K562 (cell line): ENCODE measurements around the gene CMIP. TPM values are rescaled to one million over a fixed set of nuclear protein-coding genes. Genes with fewer than 3 reads are reported as not detected.

Experiments used
- ARNT ChIP-seq, 2 experiments: fragments of 450-650 bp; IDR thresholded peaks; 2 replicates each; pipeline ENCODE4 v1.6.1; 2016; ENCODE audit warnings: mild to moderate bottlenecking in 1 of 2
- ATF4 ChIP-seq: fragments of 450-650 bp; formaldehyde crosslinking; IDR thresholded peaks from 2 replicates; pipeline ENCODE4 v1.4.0; 2022; ENCODE audit warnings: mild to moderate bottlenecking, moderate library complexity
- CBFB ChIP-seq: sonication (generic); formaldehyde crosslinking; IDR thresholded peaks from 2 replicates; pipeline ENCODE4 v1.4.0; 2020; ENCODE audit warnings: mild to moderate bottlenecking, missing genetic modification reagents
- EP400 ChIP-seq: fragments of 450-650 bp; IDR thresholded peaks from 2 replicates; pipeline ENCODE4 v1.6.1; 2017; ENCODE audit warnings: antibody characterized with exemption, mild to moderate bottlenecking, moderate library complexity
- GABPB2 ChIP-seq: fragments of 250-450 bp; sonication (Bioruptor Pico); conservative IDR thresholded peaks from 2 replicates; pipeline ENCODE4 v1.5.1; 2021; ENCODE audit warnings: mild to moderate bottlenecking
- KHSRP ChIP-seq: fragments of 450-650 bp; IDR thresholded peaks from 2 replicates; pipeline ENCODE4 v1.6.1; 2017
- MECOM ChIP-seq: fragments of 250-450 bp; sonication (Bioruptor Pico); IDR thresholded peaks from 2 replicates; pipeline ENCODE4 v1.8.0; 2022; ENCODE audit warnings: inconsistent platforms
- MLX ChIP-seq, 2 experiments: fragments of 450-650 bp in 1 of 2; sonication (generic) in 1 of 2; formaldehyde crosslinking; conservative IDR thresholded peaks; 2 replicates each; pipeline versions ENCODE4 v1.4.0 to v1.8.1; 2020 to 2022; ENCODE audit warnings: mild to moderate bottlenecking in 1 of 2, missing genetic modification reagents in 1 of 2
- PATZ1 ChIP-seq: fragments of 250-450 bp; sonication (Bioruptor Pico); IDR thresholded peaks from 2 replicates; pipeline ENCODE4 v1.5.0; 2020; ENCODE audit warnings: mild to moderate bottlenecking, borderline replicate concordance
- RNF2 ChIP-seq: sonication (generic); IDR thresholded peaks from 2 replicates; pipeline ENCODE4 v1.6.1; 2016
- SMAD4 ChIP-seq: fragments of 250-450 bp; sonication (Bioruptor Pico); conservative IDR thresholded peaks from 2 replicates; pipeline ENCODE4 v1.8.0; 2021; ENCODE audit warnings: inconsistent platforms, mild to moderate bottlenecking, moderate library complexity
- SP1 ChIP-seq: sonication (generic); formaldehyde crosslinking; IDR thresholded peaks from 2 replicates; pipeline ENCODE4 v1.8.1; 2022; ENCODE audit warnings: mild to moderate bottlenecking, missing genetic modification reagents
- ZBED1 ChIP-seq: IDR thresholded peaks from 2 replicates; pipeline ENCODE4 v1.6.1; 2014
- ZKSCAN8 ChIP-seq: fragments of 200-800 bp; sonication (Bioruptor generic); IDR thresholded peaks from 2 replicates; pipeline ENCODE4 v1.6.1; 2016; ENCODE audit warnings: missing genetic modification characterization, missing compliant biosample characterization
- ZNF124 ChIP-seq: sonication (generic); formaldehyde crosslinking; IDR thresholded peaks from 2 replicates; pipeline ENCODE4 v1.8.1; 2022; ENCODE audit warnings: missing genetic modification reagents
- ZNF324 ChIP-seq: fragments of 250-450 bp; sonication (Bioruptor Pico); IDR thresholded peaks from 2 replicates; pipeline ENCODE4 v1.4.0; 2020; ENCODE audit warnings: mild to moderate bottlenecking
- ZNF444 ChIP-seq: fragments of 250-450 bp; sonication (Bioruptor Pico); IDR thresholded peaks from 2 replicates; pipeline ENCODE4 v1.4.0; 2020; ENCODE audit warnings: mild to moderate bottlenecking, moderate library complexity
- ZNF512 ChIP-seq: IDR thresholded peaks from 2 replicates; pipeline ENCODE4 v1.6.1; 2016; ENCODE audit warnings: missing genetic modification characterization, missing compliant biosample characterization
- ZNF583 ChIP-seq: fragments of 250-450 bp; sonication (Bioruptor Pico); IDR thresholded peaks from 2 replicates; pipeline ENCODE4 v1.4.0; 2020
- ZNF76 ChIP-seq: fragments of 250-450 bp; sonication (Bioruptor Pico); IDR thresholded peaks from 2 replicates; pipeline ENCODE4 v1.4.0; 2020; ENCODE audit warnings: mild to moderate bottlenecking, moderate library complexity, borderline replicate concordance
- polyA plus RNA-seq, 8 experiments: library from polyadenylated mRNA; depleted of rRNA in 4 of 8; stranded (reverse) in 5 of 8; unstranded in 3 of 8; fragments of >200 nt; fragmentation: Nextera tagmentation in 2 of 8; fragmentation: Illumina TruSeq in 1 of 8; extraction: Ambion mirVana in 2 of 8; extraction: Trizol in 1 of 8; gene quantifications; 2 replicates each; pipeline versions ENCODE4 v1.2.1 to v1.2.3, GENCODE V29; 2011 to 2014; ENCODE audit warnings: inconsistent platforms in 1 of 8, missing spikeins in 1 of 8
- total RNA-seq, 7 experiments: library from RNA; depleted of rRNA in 6 of 7; stranded (reverse); fragments of >200 nt in 6 of 7; fragmentation: Illumina TruSeq in 2 of 7; extraction: Trizol in 2 of 7; gene quantifications; 2 replicates each; pipeline versions ENCODE4 v1.2.1 to v1.2.3, GENCODE V29; 2011 to 2021; ENCODE audit warnings: low replicate concordance in 1 of 7
- TF ChIP-seq, protein P1 (sequence below): sonication (generic); formaldehyde crosslinking; IDR thresholded peaks from 2 replicates; pipeline ENCODE4 v1.8.0; 2022; ENCODE audit warnings: missing genetic modification reagents, mild to moderate bottlenecking, borderline replicate concordance

CMIP gene
- total and polyA plus RNA-seq, 9 of the 15 experiments (the other 6 are each of a cell fraction or from before 2014, with no cell fraction given): 0.94 to 82.5 (median 10.3) TPM

DNA sequence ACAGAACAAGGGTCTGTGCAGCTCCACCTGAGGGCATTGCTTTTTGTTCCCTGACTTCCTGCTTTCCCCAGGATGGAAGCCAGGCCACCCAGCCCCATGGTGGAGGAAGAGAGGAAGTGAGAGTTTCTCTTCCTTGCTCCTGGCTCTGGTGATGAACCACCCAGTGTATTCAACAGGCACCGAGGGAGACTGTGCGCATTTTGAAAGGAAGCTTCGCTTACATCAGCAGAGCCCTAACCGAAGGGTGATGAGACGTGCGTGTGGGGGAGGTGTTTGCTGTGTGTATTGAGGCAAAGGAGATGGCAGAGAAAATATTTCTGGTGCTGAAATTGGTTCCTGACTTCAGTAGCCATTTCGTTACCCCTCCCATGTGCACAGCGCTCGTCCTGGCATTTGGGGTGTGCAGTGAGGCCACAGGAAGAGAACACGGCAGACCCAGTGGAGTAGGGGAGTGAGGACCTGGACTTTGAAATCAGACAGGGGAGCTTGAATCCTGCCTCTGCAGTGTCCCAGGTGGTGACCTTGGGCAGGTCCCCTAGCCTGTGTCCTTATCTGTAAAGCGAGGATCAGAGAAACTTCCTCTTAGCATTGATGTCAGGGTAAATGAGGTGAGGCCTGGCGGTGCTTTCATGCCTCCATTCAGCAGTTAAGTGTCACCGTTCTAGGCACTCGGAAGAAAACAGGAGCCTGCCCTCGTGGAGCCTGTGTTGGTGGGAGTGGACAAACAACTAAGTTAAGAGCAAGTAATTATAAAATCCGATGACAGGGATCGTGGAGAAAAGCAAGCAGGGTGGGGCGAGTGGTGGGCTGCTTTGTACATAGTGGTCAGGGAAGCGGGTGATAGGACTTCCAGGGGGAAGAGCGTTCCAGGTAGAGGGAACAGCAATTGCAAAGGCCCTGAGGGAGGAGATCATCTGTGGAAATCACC lies 7.4 kb downstream of the CMIP start (continued):
- peak; percentile 85; the same call in 1 of the 2 replicates for TF ChIP-seq ZKSCAN8 (CRISPR knock-in tag)
- TF ChIP-seq ZNF324: no peak
- peak; percentile 64 for TF ChIP-seq RNF2
- TF ChIP-seq GABPB2 (CRISPR knock-in tag): no peak
- no peak for TF ChIP-seq KHSRP
- TF ChIP-seq ZBED1: no peak
- TF ChIP-seq ZNF444 (CRISPR knock-in tag): no peak
- no peak for TF ChIP-seq ZNF76 (CRISPR knock-in tag)
- TF ChIP-seq ZNF512 (tag): no peak
- no peak for TF ChIP-seq CBFB
- TF ChIP-seq ZNF124 (CRISPR knock-in tag): no peak
- TF ChIP-seq ATF4 (CRISPR knock-in tag): peak; percentile 56; the same call in 1 of the 2 replicates
- peak; percentile 64 for TF ChIP-seq EP400
- TF ChIP-seq, protein P1, sequence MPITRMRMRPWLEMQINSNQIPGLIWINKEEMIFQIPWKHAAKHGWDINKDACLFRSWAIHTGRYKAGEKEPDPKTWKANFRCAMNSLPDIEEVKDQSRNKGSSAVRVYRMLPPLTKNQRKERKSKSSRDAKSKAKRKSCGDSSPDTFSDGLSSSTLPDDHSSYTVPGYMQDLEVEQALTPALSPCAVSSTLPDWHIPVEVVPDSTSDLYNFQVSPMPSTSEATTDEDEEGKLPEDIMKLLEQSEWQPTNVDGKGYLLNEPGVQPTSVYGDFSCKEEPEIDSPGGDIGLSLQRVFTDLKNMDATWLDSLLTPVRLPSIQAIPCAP (CRISPR knock-in tag): no peak
- no peak for TF ChIP-seq PATZ1
- TF ChIP-seq ARNT (IDR thresholded peaks at IDR 0.05): peak in 1 of 2 experiments; percentile 19; a peak in 1 of 4 replicates
- peak; percentile 8; the same call in 1 of the 2 replicates for TF ChIP-seq MECOM (CRISPR knock-in tag)
- peak; percentile 85; the same call in 1 of the 2 replicates for TF ChIP-seq SMAD4
- TF ChIP-seq MLX (CRISPR knock-in tag; conservative IDR thresholded peaks at IDR 0.05): no peak
- TF ChIP-seq ZNF583 (CRISPR knock-in tag): peak; percentile 5; the same call in 1 of the 2 replicates
- TF ChIP-seq SP1 (CRISPR knock-in tag): no peak; the same call in 1 of the 2 replicates
